ENCODE data around the gene RBM33. TPM values are rescaled to one million over a fixed set of nuclear protein-coding genes. Genes with fewer than 3 reads are reported as not detected.
"Not testable (repeated sequence)": the region's sequence is repeated elsewhere in the genome, so short reads cannot be mapped to it uniquely, and the experiment has no call there.

RBM33 gene
- polyA plus RNA-seq, 1 experiment: 9.5 TPM

GRCh38 chr7:155609185-155609584, 35.3 kb upstream of the RBM33 start:
- H3K4me3 ChIP-seq (ENCODE audit: low read depth, low read length): no peak overlapping the region
- ChIA-PET POLR2A (no interaction called here), CTCF (interaction anchor here (1.4 kb wide), 1 partner anchor 10 kb away, joined by 6 read pairs; no protein-coding TSS in a partner anchor)
- H3K9me3 ChIP-seq (ENCODE audit: control insufficient read depth, insufficient read depth, low read length): no peaks in the 10 kb centered on the region; the same call in 1 of the 2 replicates
- no peaks in the 10 kb centered on the region for H3K27me3 ChIP-seq (ENCODE audit: control insufficient read depth, insufficient read depth, low read length)
- no peak overlapping the region for H3K27ac ChIP-seq (ENCODE audit: low read depth, low read length)
- TF ChIP-seq CTCF (IDR thresholded peaks at IDR 0.05; ENCODE audit: low read depth, low read length): no peak
- DNase-seq (ENCODE audit: low read depth, low spot score): no peak

- DNase-seq (ENCODE audit: low read depth, low spot score): no peak
- CTCF ChIA-PET: interaction anchor here (4.7 kb wide), 1 partner anchor 11 kb away, joined by 31 read pairs; no protein-coding TSS in a partner anchor
- TF ChIP-seq CTCF (IDR thresholded peaks at IDR 0.05; ENCODE audit: low read depth, low read length): no peak
- Histone ChIP-seq H3K9me3 (ENCODE audit: control insufficient read depth, insufficient read depth, low read length) (peaks cover 3% of the 10 kb centered on the region; the same call in 1 of the 2 replicates), H3K4me3 (ENCODE audit: low read depth, low read length) (no peak overlapping the region), H3K27ac (ENCODE audit: low read depth, low read length) (no peak overlapping the region), H3K27me3 (ENCODE audit: control insufficient read depth, insufficient read depth, low read length) (no peaks in the 10 kb centered on the region)
- POLR2A ChIA-PET: no interaction called here
Observed at GRCh38 chr7:155610633-155611193, 33.7 kb upstream of the RBM33 start.

GRCh38 chr7:155611808-155612447, 32.5 kb upstream of the RBM33 start:
- H3K4me3 ChIP-seq (ENCODE audit: low read depth, low read length): no peak overlapping the region
- no peaks in the 10 kb centered on the region for H3K27me3 ChIP-seq (ENCODE audit: control insufficient read depth, insufficient read depth, low read length)
- POLR2A ChIA-PET: interaction anchor here (0.6 to 0.7 kb wide), 2 partner anchors 32 to 41 kb away, joined by 3 to 12 read pairs; no protein-coding TSS in a partner anchor
- CTCF ChIA-PET: interaction anchor here (4.7 kb wide), 1 partner anchor 12 kb away, joined by 31 read pairs; no protein-coding TSS in a partner anchor
- H3K9me3 ChIP-seq (ENCODE audit: control insufficient read depth, insufficient read depth, low read length): peaks cover 3% of the 10 kb centered on the region; the same call in 1 of the 2 replicates
- no peak for TF ChIP-seq CTCF (IDR thresholded peaks at IDR 0.05; ENCODE audit: low read depth, low read length)
- no peak overlapping the region for H3K27ac ChIP-seq (ENCODE audit: low read depth, low read length)
- DNase-seq (ENCODE audit: low read depth, low spot score): no peak

DNA sequence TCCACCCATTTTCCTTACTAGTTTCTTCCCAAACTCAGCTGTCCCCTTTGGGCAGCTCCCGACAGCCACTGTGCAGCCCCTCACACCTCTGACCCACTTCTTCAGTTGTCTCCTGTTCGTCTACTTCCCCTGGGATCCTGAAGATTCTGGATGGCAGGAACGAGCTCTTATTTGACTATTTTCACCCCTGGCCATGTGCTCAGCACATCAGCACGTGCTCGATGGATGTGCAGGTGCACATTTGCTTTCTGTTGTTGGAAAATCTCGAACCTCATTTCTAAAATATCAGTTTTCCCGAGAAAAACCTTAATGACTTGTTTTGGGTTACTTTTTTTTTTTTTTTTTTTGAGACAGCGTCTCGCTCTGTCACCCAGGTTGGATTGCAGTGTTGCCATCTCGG, 31.8 kb upstream of the RBM33 start:
- ChIA-PET CTCF (interaction anchor here (4.7 kb wide), 1 partner anchor 13 kb away, joined by 31 read pairs; no protein-coding TSS in a partner anchor), POLR2A (interaction anchor here (0.6 to 0.7 kb wide), 2 partner anchors 31 to 40 kb away, joined by 3 to 12 read pairs; no protein-coding TSS in a partner anchor)
- no peak for TF ChIP-seq CTCF (IDR thresholded peaks at IDR 0.05; ENCODE audit: low read depth, low read length)
- Histone ChIP-seq H3K4me3 (ENCODE audit: low read depth, low read length) (no peak overlapping the region), H3K27ac (ENCODE audit: low read depth, low read length) (no peak overlapping the region), H3K27me3 (ENCODE audit: control insufficient read depth, insufficient read depth, low read length) (no peaks in the 10 kb centered on the region), H3K9me3 (ENCODE audit: control insufficient read depth, insufficient read depth, low read length) (peaks cover 3% of the 10 kb centered on the region; the same call in 1 of the 2 replicates)
- no peak for DNase-seq (ENCODE audit: low read depth, low spot score)

DNA sequence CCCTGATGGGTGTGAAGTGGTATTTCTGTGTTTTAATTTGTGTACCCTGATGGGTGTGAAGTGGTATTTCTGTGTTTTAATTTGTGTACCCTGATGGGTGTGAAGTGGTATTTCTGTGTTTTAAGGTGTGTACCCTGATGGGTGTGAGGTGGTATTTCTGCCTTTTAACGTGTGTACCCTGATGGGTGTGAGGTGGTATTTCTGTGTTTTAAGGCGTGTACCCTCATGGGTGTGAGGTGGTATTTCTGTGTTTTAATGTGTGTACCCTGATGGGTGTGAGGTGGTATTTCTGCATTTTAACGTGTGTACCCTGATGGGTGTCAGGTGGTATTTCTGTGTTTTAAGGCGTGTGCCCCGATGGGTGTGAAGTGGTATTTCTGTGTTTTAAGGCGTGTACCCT, 29.4 kb upstream of the RBM33 start:
- H3K4me3 ChIP-seq (ENCODE audit: low read depth, low read length); H3K27ac ChIP-seq (ENCODE audit: low read depth, low read length); H3K9me3 ChIP-seq (ENCODE audit: control insufficient read depth, insufficient read depth, low read length); DNase-seq (ENCODE audit: low read depth, low spot score); POLR2A ChIA-PET; H3K27me3 ChIP-seq (ENCODE audit: control insufficient read depth, insufficient read depth, low read length): not testable (repeated sequence)
- CTCF ChIA-PET: interaction anchor here (4.7 kb wide), 1 partner anchor 16 kb away, joined by 31 read pairs; no protein-coding TSS in a partner anchor

Data from AG04450 (cell line).